Measurements from ENCODE around the gene P2RY10. TPM values are rescaled to one million over a fixed set of nuclear protein-coding genes. Genes with fewer than 3 reads are reported as not detected.
"Not testable (repeated sequence)": the region's sequence is repeated elsewhere in the genome, so short reads cannot be mapped to it uniquely, and the experiment has no call there.

The P2RY10 gene
- total and polyA plus RNA-seq, 8 donors = 0.12 to 0.41 (median 0.14) TPM; not detected in 2

DNA sequence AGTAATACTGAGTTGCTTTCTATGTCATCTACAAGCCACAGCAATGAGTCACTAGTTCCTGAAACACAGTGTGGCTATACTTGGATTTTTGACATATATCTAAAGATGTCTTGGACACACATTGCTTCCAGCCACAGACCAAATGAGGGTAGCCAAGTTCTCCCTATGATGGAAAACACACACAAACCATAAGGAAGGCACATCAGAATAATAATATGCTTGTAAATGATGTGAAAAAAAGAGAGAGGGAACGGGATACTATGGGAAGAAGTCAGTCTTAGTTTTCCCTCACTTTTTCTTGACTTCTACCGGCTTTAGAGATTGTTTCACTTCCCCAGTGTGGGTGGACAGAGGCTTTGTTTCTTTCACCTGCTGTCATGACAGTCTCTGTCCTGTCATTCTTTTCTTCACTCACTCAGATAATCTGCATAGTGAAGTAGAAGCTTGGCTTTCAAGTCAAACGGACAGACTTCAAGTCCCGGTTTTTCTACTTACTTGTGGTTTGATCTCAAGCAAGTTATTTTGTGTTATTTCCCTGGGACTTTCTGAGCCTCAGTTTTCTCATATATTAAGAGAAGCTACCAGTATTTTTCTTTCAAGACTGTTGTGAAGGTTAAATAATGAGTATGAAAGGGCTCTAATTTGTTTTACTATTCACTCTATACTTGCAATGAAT lies 34.7 kb downstream of the P2RY10 start:
- 42 to 44% methylated on average over 4 of the region's 4 CpGs for WGBS, 2 donors
- intact Hi-C loops (cut with DNase I) = no loop called here
- H3K4me1 ChIP-seq = no peaks in the 10 kb centered on the region
- TF ChIP-seq, protein P1, sequence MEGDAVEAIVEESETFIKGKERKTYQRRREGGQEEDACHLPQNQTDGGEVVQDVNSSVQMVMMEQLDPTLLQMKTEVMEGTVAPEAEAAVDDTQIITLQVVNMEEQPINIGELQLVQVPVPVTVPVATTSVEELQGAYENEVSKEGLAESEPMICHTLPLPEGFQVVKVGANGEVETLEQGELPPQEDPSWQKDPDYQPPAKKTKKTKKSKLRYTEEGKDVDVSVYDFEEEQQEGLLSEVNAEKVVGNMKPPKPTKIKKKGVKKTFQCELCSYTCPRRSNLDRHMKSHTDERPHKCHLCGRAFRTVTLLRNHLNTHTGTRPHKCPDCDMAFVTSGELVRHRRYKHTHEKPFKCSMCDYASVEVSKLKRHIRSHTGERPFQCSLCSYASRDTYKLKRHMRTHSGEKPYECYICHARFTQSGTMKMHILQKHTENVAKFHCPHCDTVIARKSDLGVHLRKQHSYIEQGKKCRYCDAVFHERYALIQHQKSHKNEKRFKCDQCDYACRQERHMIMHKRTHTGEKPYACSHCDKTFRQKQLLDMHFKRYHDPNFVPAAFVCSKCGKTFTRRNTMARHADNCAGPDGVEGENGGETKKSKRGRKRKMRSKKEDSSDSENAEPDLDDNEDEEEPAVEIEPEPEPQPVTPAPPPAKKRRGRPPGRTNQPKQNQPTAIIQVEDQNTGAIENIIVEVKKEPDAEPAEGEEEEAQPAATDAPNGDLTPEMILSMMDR (IDR thresholded peaks at IDR 0.05) = no peak
- no peaks in the 10 kb centered on the region for H3K9me3 ChIP-seq
- peaks cover 0 to 3% (median 0%) of the 10 kb centered on the region in 4 donors for H3K27me3 ChIP-seq
- no peak for DNase-seq
- H3K27ac ChIP-seq = no peak overlapping the region
- no peak for FAIRE-seq
- no peaks in the 10 kb centered on the region for H3K36me3 ChIP-seq
- ATAC-seq = no peak
- H3K4me3 ChIP-seq = no peak overlapping the region

DNA sequence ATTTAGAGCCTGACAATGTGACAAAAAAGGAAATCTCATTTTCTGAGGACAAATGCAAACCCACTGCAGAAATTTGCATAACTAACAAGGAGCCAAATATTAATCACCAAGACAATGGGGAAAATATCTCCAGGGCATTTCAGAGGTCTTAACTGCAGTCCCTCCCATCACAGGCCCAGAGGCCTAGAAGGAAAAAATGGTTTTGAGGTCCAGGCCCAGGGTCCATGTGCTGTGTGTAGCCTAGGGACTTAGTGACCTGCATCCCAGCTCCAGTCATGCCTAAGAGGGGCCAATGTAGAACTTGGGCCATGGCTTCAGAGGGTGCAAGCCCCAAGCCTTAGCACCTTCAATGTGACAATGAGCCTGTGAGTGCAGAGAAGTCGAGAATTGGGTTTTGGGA lies 44.2 kb downstream of the P2RY10 start:
- H3K9me3 ChIP-seq = no peaks in the 10 kb centered on the region

DNA sequence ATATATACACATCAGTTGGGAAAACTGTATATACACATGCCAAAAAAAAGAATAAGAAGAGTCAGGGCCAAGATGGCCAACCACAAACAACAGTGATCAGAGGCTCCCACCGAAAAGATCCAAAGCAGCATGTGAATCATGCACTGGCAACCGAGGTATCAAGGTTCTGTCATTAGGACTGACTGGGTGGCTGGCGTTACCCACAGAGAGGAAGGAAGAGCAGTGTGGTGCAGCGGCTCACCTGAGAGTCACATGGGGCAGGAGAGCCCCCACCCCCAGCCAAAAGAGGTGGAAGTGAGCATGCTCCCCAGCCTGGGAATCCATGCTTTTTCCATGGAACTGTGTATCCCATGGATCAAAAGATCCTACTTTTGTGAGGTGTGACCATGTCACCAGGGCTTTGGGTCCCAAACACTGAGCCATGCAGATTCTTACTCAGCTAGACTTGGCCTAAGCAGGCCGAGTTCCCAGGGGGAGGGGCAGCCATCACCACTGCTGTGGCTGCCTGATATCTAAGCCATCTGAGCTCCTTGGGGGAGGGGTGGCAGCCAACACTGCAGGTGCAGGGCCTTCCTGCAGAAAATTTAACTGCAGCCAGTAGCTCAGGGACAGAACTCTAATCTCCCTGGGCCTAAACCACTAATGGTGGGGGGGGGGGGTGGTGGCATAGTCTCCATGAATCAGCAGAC lies 52.8 kb downstream of the P2RY10 start:
- no peak overlapping the region for H3K27ac ChIP-seq
- DNase-seq (no peak), ATAC-seq (no peak), FAIRE-seq (no peak)
- no peaks in the 10 kb centered on the region for H3K36me3 ChIP-seq
- WGBS, 2 donors = 57 to 58% methylated on average over 5 of the region's 5 CpGs
- intact Hi-C loops (cut with DNase I) = no loop called here
- no peak overlapping the region for H3K4me3 ChIP-seq
- no peaks in the 10 kb centered on the region for H3K4me1 ChIP-seq
- no peaks in the 10 kb centered on the region for H3K9me3 ChIP-seq
- TF ChIP-seq, protein P1 (IDR thresholded peaks at IDR 0.05) = no peak
- peaks cover 0 to 16% (median 2%) of the 10 kb centered on the region in 4 donors for H3K27me3 ChIP-seq

More for the DNA sequence above, 44.2 kb downstream of the P2RY10 start:
- H3K36me3 ChIP-seq = no peaks in the 10 kb centered on the region
- intact Hi-C loops (cut with DNase I) = no loop called here
- ATAC-seq (no peak), FAIRE-seq (no peak), DNase-seq (no peak)
- TF ChIP-seq, protein P1 (IDR thresholded peaks at IDR 0.05) = no peak
- H3K4me1 ChIP-seq = no peaks in the 10 kb centered on the region
- H3K4me3 ChIP-seq = no peak overlapping the region
- 12 to 24% methylated on average over 1 of the region's 1 CpG for WGBS, 2 donors
- no peak overlapping the region for H3K27ac ChIP-seq
- peaks cover 0 to under 1% (median 0%) of the 10 kb centered on the region in 4 donors for H3K27me3 ChIP-seq

DNA sequence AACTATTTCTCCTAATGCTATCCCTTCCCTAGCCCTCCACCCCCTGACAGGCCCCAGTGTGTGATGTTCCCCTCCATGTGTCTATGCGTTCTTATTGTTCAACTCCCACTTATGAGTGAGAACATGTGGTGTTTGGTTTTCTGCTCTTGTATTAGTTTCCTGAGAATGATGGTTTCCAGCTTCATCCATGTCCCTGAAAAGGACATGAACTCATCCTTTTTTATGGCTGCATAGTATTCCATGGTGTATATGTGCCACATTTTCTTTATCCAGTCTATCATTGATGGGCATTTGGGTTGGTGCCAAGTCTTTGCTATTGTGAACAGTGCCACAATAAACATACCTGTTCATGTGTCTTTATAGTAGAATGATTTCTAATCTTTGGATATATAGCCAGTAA lies 62.3 kb downstream of the P2RY10 start:
- H3K4me1 ChIP-seq; H3K4me3 ChIP-seq; H3K27me3 ChIP-seq; ATAC-seq; H3K36me3 ChIP-seq; FAIRE-seq; intact Hi-C loops (cut with DNase I); DNase-seq; H3K27ac ChIP-seq; H3K9me3 ChIP-seq: not testable (repeated sequence)
- WGBS, 2 donors = 75 to 82% methylated on average over 1 of the region's 1 CpG

Small RNA genes within 50 kb of the gene (microRNA-seq; reads per million reads assigned to microRNA genes)
- gene MIR4328 = 0 reads per million in 2 donors

Other genes with a start within 250 kb of the P2RY10 start
- under 1 TPM in 3 of 6 donors, not detected in 3; 0.09 to 0.32 (median 0.12) TPM for gene LPAR4, start 197.7 kb upstream of the P2RY10 start, total RNA-seq
- gene LPAR4, start 197.7 kb upstream of the P2RY10 start, polyA plus RNA-seq = under 1 TPM in 1 of 2 donors, not detected in 1; 0.35 TPM
- under 1 TPM in 5 of 6 donors, not detected in 1; 0.08 to 0.40 (median 0.17) TPM for gene GPR174, start 199.3 kb downstream of the P2RY10 start, total RNA-seq
- under 1 TPM in 1 of 2 donors, not detected in 1; 0.02 TPM for gene GPR174, start 199.3 kb downstream of the P2RY10 start, polyA plus RNA-seq